Astrocyte (in vitro differentiated cells and primary cell): Measurements from ENCODE around the gene MTRR. TPM values are rescaled to one million over a fixed set of nuclear protein-coding genes. Genes with fewer than 3 reads are reported as not detected.

Experiments used
- DNase-seq: peaks from one replicate; pipeline ENCODE4 v3.0.0-alpha.2; 2010; ENCODE audit warnings: low read depth
- FAIRE-seq: peaks from 2 replicates; lab custom pipeline; 2011; peaks lifted over from hg19 to GRCh38; lab: Jason Lieb, UNC
- H2AFZ ChIP-seq: 2 replicates; pipeline ENCODE4 v1.6.0; 2012; ENCODE audit warnings: low read depth, low read length, inconsistent platforms
- H3K27ac ChIP-seq: 2 replicates; pipeline ENCODE4 v1.5.1; 2011; ENCODE audit warnings: low read depth, low read length, inconsistent platforms
- H3K27me3 ChIP-seq: 2 replicates; pipeline ENCODE4 v1.6.0; 2011; ENCODE audit warnings: low read length, inconsistent platforms; ENCODE audit not compliant: insufficient read depth
- H3K36me3 ChIP-seq: 2 replicates; pipeline ENCODE4 v1.5.1; 2011; ENCODE audit warnings: low read length, inconsistent platforms; ENCODE audit not compliant: insufficient read depth
- H3K4me1 ChIP-seq: 2 replicates; pipeline ENCODE4 v1.5.1; 2011; ENCODE audit warnings: low read length, inconsistent platforms; ENCODE audit not compliant: insufficient read depth
- H3K4me2 ChIP-seq: 2 replicates; pipeline ENCODE4 v1.6.0; 2012; ENCODE audit warnings: low read length, inconsistent platforms
- H3K4me3 ChIP-seq: 2 replicates; pipeline ENCODE4 v1.5.1; 2011; ENCODE audit warnings: low read depth, mild to moderate bottlenecking, low read length, inconsistent platforms; ENCODE audit not compliant: insufficient read depth
- H3K79me2 ChIP-seq: 2 replicates; pipeline ENCODE4 v1.6.0; 2012; ENCODE audit warnings: mild to moderate bottlenecking, low read length, inconsistent platforms; ENCODE audit not compliant: insufficient read depth
- H3K9ac ChIP-seq: 2 replicates; pipeline ENCODE4 v1.6.0; 2012; ENCODE audit warnings: mild to moderate bottlenecking, low read length, inconsistent platforms
- H3K9me3 ChIP-seq: 2 replicates; pipeline ENCODE4 v1.5.1; 2012; ENCODE audit warnings: low read depth, mild to moderate bottlenecking, low read length, inconsistent platforms; ENCODE audit not compliant: insufficient read depth
- H4K20me1 ChIP-seq: 2 replicates; pipeline ENCODE4 v1.6.0; 2012; ENCODE audit warnings: low read length, inconsistent platforms; ENCODE audit not compliant: insufficient read depth
- H3K27ac Mint-ChIP-seq: one replicate; pipeline ENCODE4 v1.8.0; 2021; ENCODE audit warnings: mild to moderate bottlenecking, mixed read lengths; ENCODE audit not compliant: unreplicated experiment
- H3K27me3 Mint-ChIP-seq: one replicate; pipeline ENCODE4 v1.8.0; 2021; ENCODE audit warnings: low read depth, mixed read lengths; ENCODE audit not compliant: unreplicated experiment
- H3K36me3 Mint-ChIP-seq: one replicate; pipeline ENCODE4 v1.8.0; 2021; ENCODE audit warnings: low read depth, mixed read lengths; ENCODE audit not compliant: unreplicated experiment
- H3K4me1 Mint-ChIP-seq: one replicate; pipeline ENCODE4 v1.8.0; 2021; ENCODE audit warnings: low read depth, mixed read lengths; ENCODE audit not compliant: unreplicated experiment
- H3K4me3 Mint-ChIP-seq: one replicate; pipeline ENCODE4 v1.8.0; 2021; ENCODE audit warnings: mild to moderate bottlenecking, moderate library complexity, mixed read lengths; ENCODE audit not compliant: unreplicated experiment
- H3K9me3 Mint-ChIP-seq: one replicate; pipeline ENCODE4 v1.8.0; 2021; ENCODE audit warnings: mild to moderate bottlenecking, mixed read lengths; ENCODE audit not compliant: unreplicated experiment
- EZH2 ChIP-seq: IDR thresholded peaks from 2 replicates; pipeline ENCODE4 v1.6.1; 2012; ENCODE audit warnings: mild to moderate bottlenecking, low read length, inconsistent platforms; ENCODE audit not compliant: insufficient read depth
- total RNA-seq: library from RNA; stranded (reverse); gene quantifications from 2 replicates; pipeline ENCODE4 v1.2.1, GENCODE V29; 2021
- TF ChIP-seq, protein P1 (sequence below): IDR thresholded peaks from 2 replicates; pipeline ENCODE4 v1.5.1; 2011; ENCODE audit warnings: low read depth, mild to moderate bottlenecking, inconsistent platforms, low read length, moderate library complexity; ENCODE audit not compliant: insufficient read depth

Gene MTRR
- total RNA-seq, 1 donor from 2014 or later = 32.2 TPM

DNA sequence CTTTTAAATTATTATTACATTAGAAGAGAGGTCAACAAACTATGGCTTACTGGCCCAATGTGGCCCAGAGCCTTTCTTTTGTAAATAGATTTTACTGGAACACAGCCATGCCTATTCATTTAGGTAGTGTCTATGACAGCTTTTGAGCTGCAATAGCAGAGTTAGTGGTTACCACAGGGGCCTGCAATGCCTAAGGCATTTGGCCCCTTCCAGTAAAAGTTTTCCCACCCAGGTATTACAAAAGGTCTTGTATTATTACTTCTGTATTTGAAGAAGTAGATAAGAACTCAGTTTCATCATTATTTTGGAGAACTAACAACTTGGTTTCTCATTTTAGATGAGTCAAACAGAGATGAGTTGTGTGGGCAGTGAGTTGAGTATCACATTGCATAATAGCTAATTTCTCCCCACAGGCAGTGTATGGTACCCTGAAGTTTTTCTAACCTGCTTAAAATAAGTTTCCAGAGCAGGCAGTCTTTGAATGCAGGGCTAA, 9.5 kb downstream of the MTRR start:
- H3K27me3 Mint-ChIP-seq = no peaks in the 10 kb centered on the region
- Histone ChIP-seq H3K79me2 (peaks cover 55% of the 10 kb centered on the region), H3K4me3 (no peak overlapping the region)

DNA sequence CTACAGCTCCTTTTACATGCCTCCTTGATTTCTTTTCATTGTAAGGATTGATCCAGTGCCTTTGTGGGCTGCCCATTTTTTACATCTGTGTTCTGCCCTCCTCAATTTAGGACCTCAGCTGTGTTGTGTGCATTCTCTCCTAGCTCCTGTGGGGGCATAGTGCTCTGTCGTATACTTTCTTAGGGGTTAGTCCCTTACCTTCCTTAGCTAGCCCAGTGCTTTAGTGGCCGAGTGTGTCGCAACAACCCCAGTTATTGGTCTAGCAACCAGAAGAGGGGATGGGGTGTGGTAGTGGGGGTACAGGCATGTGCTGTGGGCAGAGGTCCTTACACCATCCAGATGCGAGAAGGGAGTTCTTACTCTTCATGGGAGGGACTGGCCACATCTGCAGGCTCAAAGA, 12.1 kb downstream of the MTRR start:
- H2AFZ ChIP-seq = no peak overlapping the region
- DNase-seq (no peak), FAIRE-seq (no peak)
- no peaks in the 10 kb centered on the region for H3K27me3 Mint-ChIP-seq
- H3K27me3 ChIP-seq = no peaks in the 10 kb centered on the region
- peaks cover 18% of the 10 kb centered on the region for H3K4me1 Mint-ChIP-seq
- no peak overlapping the region for H3K27ac ChIP-seq
- H3K4me2 ChIP-seq = no peak overlapping the region
- H3K4me3 Mint-ChIP-seq = no peak overlapping the region
- H3K36me3 ChIP-seq = peaks cover 38% of the 10 kb centered on the region
- no peak overlapping the region for H3K27ac Mint-ChIP-seq
- peaks cover 47% of the 10 kb centered on the region for H4K20me1 ChIP-seq
- H3K9me3 ChIP-seq = no peaks in the 10 kb centered on the region
- TF ChIP-seq EZH2 = no peak
- TF ChIP-seq, protein P1, sequence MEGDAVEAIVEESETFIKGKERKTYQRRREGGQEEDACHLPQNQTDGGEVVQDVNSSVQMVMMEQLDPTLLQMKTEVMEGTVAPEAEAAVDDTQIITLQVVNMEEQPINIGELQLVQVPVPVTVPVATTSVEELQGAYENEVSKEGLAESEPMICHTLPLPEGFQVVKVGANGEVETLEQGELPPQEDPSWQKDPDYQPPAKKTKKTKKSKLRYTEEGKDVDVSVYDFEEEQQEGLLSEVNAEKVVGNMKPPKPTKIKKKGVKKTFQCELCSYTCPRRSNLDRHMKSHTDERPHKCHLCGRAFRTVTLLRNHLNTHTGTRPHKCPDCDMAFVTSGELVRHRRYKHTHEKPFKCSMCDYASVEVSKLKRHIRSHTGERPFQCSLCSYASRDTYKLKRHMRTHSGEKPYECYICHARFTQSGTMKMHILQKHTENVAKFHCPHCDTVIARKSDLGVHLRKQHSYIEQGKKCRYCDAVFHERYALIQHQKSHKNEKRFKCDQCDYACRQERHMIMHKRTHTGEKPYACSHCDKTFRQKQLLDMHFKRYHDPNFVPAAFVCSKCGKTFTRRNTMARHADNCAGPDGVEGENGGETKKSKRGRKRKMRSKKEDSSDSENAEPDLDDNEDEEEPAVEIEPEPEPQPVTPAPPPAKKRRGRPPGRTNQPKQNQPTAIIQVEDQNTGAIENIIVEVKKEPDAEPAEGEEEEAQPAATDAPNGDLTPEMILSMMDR = no peak
- H3K9me3 Mint-ChIP-seq = no peaks in the 10 kb centered on the region
- no peak overlapping the region for H3K4me3 ChIP-seq
- no peak overlapping the region for H3K9ac ChIP-seq
- H3K36me3 Mint-ChIP-seq = peaks cover 3% of the 10 kb centered on the region
- peaks cover 31% of the 10 kb centered on the region for H3K79me2 ChIP-seq
- peaks cover 21% of the 10 kb centered on the region for H3K4me1 ChIP-seq

More for the DNA sequence above, 9.5 kb downstream of the MTRR start:
- peak; percentile 72 for DNase-seq
- TF ChIP-seq EZH2 = no peak
- TF ChIP-seq, protein P1 = no peak
- Mint-ChIP-seq H3K27ac (no peak overlapping the region), H3K4me1 (peaks cover 20% of the 10 kb centered on the region), H3K9me3 (no peaks in the 10 kb centered on the region), H3K36me3 (peaks cover 3% of the 10 kb centered on the region), H3K4me3 (peak overlapping the region; percentile 41)
- H2AFZ ChIP-seq = no peak overlapping the region
- FAIRE-seq = no peak
- no peak overlapping the region for H3K27ac ChIP-seq
- H3K27me3 ChIP-seq = no peaks in the 10 kb centered on the region
- no peaks in the 10 kb centered on the region for H3K9me3 ChIP-seq
- H3K9ac ChIP-seq = no peak overlapping the region
- no peak overlapping the region for H3K4me2 ChIP-seq
- peaks cover 21% of the 10 kb centered on the region for H3K4me1 ChIP-seq
- peaks cover 30% of the 10 kb centered on the region for H3K36me3 ChIP-seq
- H4K20me1 ChIP-seq = peaks cover 52% of the 10 kb centered on the region

DNA sequence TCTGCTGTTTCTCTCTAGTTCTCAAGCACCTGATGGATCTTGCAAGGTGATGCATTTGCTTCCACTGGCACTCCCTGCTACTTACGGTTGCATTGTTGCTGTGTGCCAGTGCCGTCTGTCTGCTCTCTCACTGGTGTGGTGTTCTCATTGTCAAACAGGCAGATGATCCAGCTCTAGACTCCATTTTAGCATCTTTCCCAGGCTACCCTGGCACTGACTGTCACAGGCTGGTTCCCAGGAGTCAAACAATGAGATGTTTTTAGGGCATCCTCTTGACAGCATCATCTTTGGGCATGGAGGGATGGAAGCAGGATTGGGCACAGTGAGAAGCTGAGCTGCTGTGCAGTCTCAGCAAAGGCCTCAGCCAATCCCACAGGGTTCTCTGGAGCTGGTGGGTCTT, 12.9 kb downstream of the MTRR start:
- no peak overlapping the region for H3K4me3 ChIP-seq
- Mint-ChIP-seq H3K4me1 (peaks cover 14% of the 10 kb centered on the region), H3K9me3 (no peaks in the 10 kb centered on the region), H3K36me3 (peaks cover 3% of the 10 kb centered on the region), H3K4me3 (no peak overlapping the region), H3K27ac (no peak overlapping the region), H3K27me3 (no peaks in the 10 kb centered on the region)
- H3K27me3 ChIP-seq = no peaks in the 10 kb centered on the region
- peaks cover 29% of the 10 kb centered on the region for H3K79me2 ChIP-seq
- no peak overlapping the region for H2AFZ ChIP-seq
- no peak for FAIRE-seq
- H3K4me2 ChIP-seq = no peak overlapping the region
- H4K20me1 ChIP-seq = peaks cover 39% of the 10 kb centered on the region
- H3K4me1 ChIP-seq = peaks cover 17% of the 10 kb centered on the region
- no peak for DNase-seq
- H3K36me3 ChIP-seq = peaks cover 39% of the 10 kb centered on the region
- H3K9me3 ChIP-seq = no peaks in the 10 kb centered on the region
- TF ChIP-seq, protein P1 = no peak
- TF ChIP-seq EZH2 = no peak
- H3K9ac ChIP-seq = no peak overlapping the region
- no peak overlapping the region for H3K27ac ChIP-seq
